DLD1 (cell line): Measurements from ENCODE around the gene WDR76.

Experiments used
- in situ Hi-C: cut with HindIII; loops from 2 replicates; pipeline ENCODE4 v1.10.0; 2017; ENCODE audit warnings: low sequenced_read_pairs

The WDR76 gene

GRCh38 chr15:43876872-43877271, 50.1 kb downstream of the WDR76 start:
- in situ Hi-C loops, result no loop called here

- in situ Hi-C loops, result no loop called here
Observed at GRCh38 chr15:43877371-43877770, 50.6 kb downstream of the WDR76 start.

GRCh38 chr15:43878446-43878845, 51.6 kb downstream of the WDR76 start:
- in situ Hi-C loops, result no loop called here

- in situ Hi-C loops, result no loop called here
Observed at GRCh38 chr15:43879386-43880355, 52.9 kb downstream of the WDR76 start.

- in situ Hi-C loops, result no loop called here
Observed at GRCh38 chr15:43880406-43881194, 53.8 kb downstream of the WDR76 start.

GRCh38 chr15:43881245-43881644, 54.4 kb downstream of the WDR76 start:
- in situ Hi-C loops, result no loop called here

GRCh38 chr15:43881944-43882343, 55.1 kb downstream of the WDR76 start:
- in situ Hi-C loops, result no loop called here

GRCh38 chr15:43883571-43883970, 56.8 kb downstream of the WDR76 start:
- in situ Hi-C loops, result no loop called here

GRCh38 chr15:43886558-43886957, 59.8 kb downstream of the WDR76 start:
- in situ Hi-C loops, result no loop called here

- in situ Hi-C loops, result no loop called here
Observed at GRCh38 chr15:43887901-43888300, 61.1 kb downstream of the WDR76 start.

- in situ Hi-C loops, result no loop called here
Observed at GRCh38 chr15:43889042-43889441, 62.2 kb downstream of the WDR76 start.

- in situ Hi-C loops, result no loop called here
Observed at GRCh38 chr15:43893956-43894355, 67.2 kb downstream of the WDR76 start.

GRCh38 chr15:43895586-43895985, 68.8 kb downstream of the WDR76 start:
- in situ Hi-C loops, result no loop called here

GRCh38 chr15:43896543-43896942, 69.7 kb downstream of the WDR76 start:
- in situ Hi-C loops, result no loop called here

- in situ Hi-C loops, result no loop called here
Observed at GRCh38 chr15:43898891-43899290, 72.1 kb downstream of the WDR76 start.

- in situ Hi-C loops, result loop anchor here (10.0 to 25.0 kb wide), 2 partner anchors 237 to 325 kb away; no protein-coding TSS in a partner anchor
Observed at GRCh38 chr15:43899928-43900327, 73.1 kb downstream of the WDR76 start.

- in situ Hi-C loops, result loop anchor here (10.0 to 25.0 kb wide), 2 partner anchors 236 to 324 kb away; no protein-coding TSS in a partner anchor
Observed at GRCh38 chr15:43900996-43901395, 74.2 kb downstream of the WDR76 start.

- in situ Hi-C loops, result loop anchor here (10.0 to 25.0 kb wide), 2 partner anchors 236 to 323 kb away; no protein-coding TSS in a partner anchor
Observed at GRCh38 chr15:43901495-43901894, 74.7 kb downstream of the WDR76 start.

- in situ Hi-C loops, result loop anchor here (10.0 to 25.0 kb wide), 2 partner anchors 233 to 321 kb away; no protein-coding TSS in a partner anchor
Observed at GRCh38 chr15:43903864-43904290, 77.1 kb downstream of the WDR76 start.

GRCh38 chr15:43905755-43906154, 79.0 kb downstream of the WDR76 start:
- in situ Hi-C loops, result loop anchor here (10.0 to 25.0 kb wide), 2 partner anchors 232 to 319 kb away; no protein-coding TSS in a partner anchor

GRCh38 chr15:43908516-43909050, 81.8 kb downstream of the WDR76 start:
- in situ Hi-C loops, result loop anchor here (10.0 to 25.0 kb wide), 2 partner anchors 229 to 316 kb away; no protein-coding TSS in a partner anchor
